SK-N-SH treated with all-trans-retinoic acid at 6 μM for 48 hours (cell line): ENCODE results near the gene PSMC3IP.

Experiments
- ATAC-seq: fragments of 200-7000 bp; cut with Tn5 transposase; 3 replicates; pipeline ENCODE4 v1.9.1; 2020; ENCODE audit warnings: mild to moderate bottlenecking, moderate library complexity
- ARNTL ChIP-seq: fragments of 450-650 bp; formaldehyde crosslinking; IDR thresholded peaks from 2 replicates; pipeline ENCODE4 v1.5.0; 2020; ENCODE audit warnings: low read depth, mild to moderate bottlenecking, moderate library complexity, borderline replicate concordance
- CSDC2 ChIP-seq: fragments of 250-450 bp; sonication (Bioruptor Pico); IDR thresholded peaks from 2 replicates; pipeline ENCODE4 v1.5.0; 2020; ENCODE audit warnings: mild to moderate bottlenecking, moderate library complexity
- ESRRG ChIP-seq: fragments of 250-450 bp; sonication (Bioruptor Pico); IDR thresholded peaks from 2 replicates; pipeline ENCODE4 v1.6.1; 2021; ENCODE audit warnings: mild to moderate bottlenecking
- ISL1 ChIP-seq: fragments of 250-450 bp; sonication (Bioruptor Pico); IDR thresholded peaks from 2 replicates; pipeline ENCODE4 v2.1.2; 2022; ENCODE audit warnings: mild to moderate bottlenecking, moderate library complexity
- OSR1 ChIP-seq: fragments of 250-450 bp; sonication (Bioruptor Pico); IDR thresholded peaks from 2 replicates; pipeline ENCODE4 v1.8.0; 2022; ENCODE audit warnings: moderate library complexity, mild to moderate bottlenecking, inconsistent platforms
- PPARA ChIP-seq: fragments of 250-450 bp; sonication (Bioruptor Pico); IDR thresholded peaks from 2 replicates; pipeline ENCODE4 v1.5.0; 2020; ENCODE audit warnings: mild to moderate bottlenecking, borderline replicate concordance
- RARB ChIP-seq: fragments of 250-450 bp; sonication (Bioruptor Pico); IDR thresholded peaks from 2 replicates; pipeline ENCODE4 v1.8.0; 2021; ENCODE audit warnings: mild to moderate bottlenecking, moderate library complexity
- SNAI2 ChIP-seq: fragments of 250-450 bp; sonication (Bioruptor Pico); IDR thresholded peaks from 2 replicates; pipeline ENCODE4 v1.5.0; 2020; ENCODE audit warnings: mild to moderate bottlenecking, moderate library complexity
- TCF4 ChIP-seq: fragments of 250-450 bp; sonication (Bioruptor Pico); IDR thresholded peaks from 2 replicates; pipeline ENCODE4 v1.8.0; 2021; ENCODE audit warnings: mild to moderate bottlenecking, moderate library complexity, borderline replicate concordance
- TOX ChIP-seq: fragments of 250-450 bp; sonication (Bioruptor Pico); IDR thresholded peaks from 2 replicates; pipeline ENCODE4 v1.8.0; 2021; ENCODE audit warnings: mild to moderate bottlenecking, moderate library complexity, borderline replicate concordance
- ZC3H10 ChIP-seq: fragments of 250-450 bp; sonication (Bioruptor Pico); IDR thresholded peaks from 2 replicates; pipeline ENCODE4 v1.5.1; 2021; ENCODE audit warnings: mild to moderate bottlenecking, moderate library complexity
- ZFP3 ChIP-seq: fragments of 250-450 bp; sonication (Bioruptor Pico); IDR thresholded peaks from 2 replicates; pipeline ENCODE4 v1.5.0; 2020; ENCODE audit warnings: mild to moderate bottlenecking, moderate library complexity
- ZFP30 ChIP-seq: fragments of 450-650 bp; formaldehyde crosslinking; IDR thresholded peaks from 2 replicates; pipeline ENCODE4 v1.5.0; 2022; ENCODE audit warnings: mild to moderate bottlenecking, moderate library complexity
- ZNF565 ChIP-seq: fragments of 450-650 bp; formaldehyde crosslinking; conservative IDR thresholded peaks from 2 replicates; pipeline ENCODE4 v1.5.0; 2020; ENCODE audit warnings: low read depth, mild to moderate bottlenecking, moderate library complexity
- ZNF70 ChIP-seq: fragments of 450-650 bp; formaldehyde crosslinking; IDR thresholded peaks from 2 replicates; pipeline ENCODE4 v1.5.0; 2020; ENCODE audit warnings: mild to moderate bottlenecking, moderate library complexity
- ZNF8 ChIP-seq: fragments of 450-650 bp; formaldehyde crosslinking; IDR thresholded peaks from 2 replicates; pipeline ENCODE4 v1.5.0; 2020; ENCODE audit warnings: mild to moderate bottlenecking, moderate library complexity
- TF ChIP-seq, protein P1 (sequence below): fragments of 250-450 bp; sonication (Bioruptor Pico); IDR thresholded peaks from 2 replicates; pipeline ENCODE4 v1.5.1; 2021; ENCODE audit warnings: mild to moderate bottlenecking, moderate library complexity
- TF ChIP-seq, protein P2 (sequence below): fragments of 250-450 bp; sonication (Bioruptor Pico); IDR thresholded peaks from 2 replicates; pipeline ENCODE4 v1.8.0; 2020; ENCODE audit warnings: mild to moderate bottlenecking, moderate library complexity, borderline replicate concordance
- TF ChIP-seq, protein P3 (sequence below): fragments of 250-450 bp; sonication (Bioruptor Pico); IDR thresholded peaks from 2 replicates; pipeline ENCODE4 v1.5.0; 2020; ENCODE audit warnings: mild to moderate bottlenecking, moderate library complexity
- TF ChIP-seq, protein P4 (sequence below): fragments of 250-450 bp; sonication (Bioruptor Pico); IDR thresholded peaks from 2 replicates; pipeline ENCODE4 v1.5.1; 2020; ENCODE audit warnings: low read depth, mild to moderate bottlenecking, moderate library complexity

The PSMC3IP gene

DNA sequence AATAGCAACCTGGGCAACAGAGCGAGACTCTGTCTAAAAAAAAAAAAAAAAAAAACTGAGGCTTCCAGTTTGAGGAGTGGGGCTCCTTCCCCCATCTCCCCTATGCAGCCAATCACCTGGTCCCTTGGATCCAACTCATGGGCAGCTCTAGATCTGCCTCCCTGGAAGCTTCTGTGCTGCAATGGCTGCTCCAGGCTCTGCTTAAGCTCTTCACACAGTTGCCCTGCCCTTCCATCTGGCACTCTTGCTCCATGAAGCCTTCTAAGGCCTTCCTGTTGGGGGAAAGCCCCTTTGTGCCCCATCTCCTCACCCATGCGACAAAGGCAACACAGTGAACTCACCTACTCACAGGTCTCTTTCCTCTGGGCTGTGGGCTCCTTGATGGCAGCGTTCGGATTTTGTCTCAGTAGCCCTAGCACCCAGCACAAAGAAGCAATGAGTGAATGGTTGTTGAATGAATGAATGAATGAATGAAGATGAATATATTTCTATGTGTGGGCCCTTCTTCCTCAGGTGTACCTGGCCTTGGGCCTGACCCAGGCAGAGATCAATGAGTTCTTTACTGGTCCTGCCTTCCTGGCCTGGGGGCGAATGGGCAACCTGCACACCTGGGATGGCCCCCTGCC is 39.6 kb downstream of the PSMC3IP start:
- TF ChIP-seq, protein P1, sequence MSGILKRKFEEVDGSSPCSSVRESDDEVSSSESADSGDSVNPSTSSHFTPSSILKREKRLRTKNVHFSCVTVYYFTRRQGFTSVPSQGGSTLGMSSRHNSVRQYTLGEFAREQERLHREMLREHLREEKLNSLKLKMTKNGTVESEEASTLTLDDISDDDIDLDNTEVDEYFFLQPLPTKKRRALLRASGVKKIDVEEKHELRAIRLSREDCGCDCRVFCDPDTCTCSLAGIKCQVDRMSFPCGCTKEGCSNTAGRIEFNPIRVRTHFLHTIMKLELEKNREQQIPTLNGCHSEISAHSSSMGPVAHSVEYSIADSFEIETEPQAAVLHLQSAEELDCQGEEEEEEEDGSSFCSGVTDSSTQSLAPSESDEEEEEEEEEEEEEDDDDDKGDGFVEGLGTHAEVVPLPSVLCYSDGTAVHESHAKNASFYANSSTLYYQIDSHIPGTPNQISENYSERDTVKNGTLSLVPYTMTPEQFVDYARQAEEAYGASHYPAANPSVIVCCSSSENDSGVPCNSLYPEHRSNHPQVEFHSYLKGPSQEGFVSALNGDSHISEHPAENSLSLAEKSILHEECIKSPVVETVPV (CRISPR knock-in tag) = no peak
- TF ChIP-seq PPARA (CRISPR knock-in tag) (no peak), TCF4 (CRISPR knock-in tag) (no peak), SNAI2 (CRISPR knock-in tag) (no peak), ZNF8 (CRISPR knock-in tag) (no peak), ZFP30 (CRISPR knock-in tag) (no peak), ESRRG (CRISPR knock-in tag) (no peak), ISL1 (no peak)
- TF ChIP-seq, protein P2, sequence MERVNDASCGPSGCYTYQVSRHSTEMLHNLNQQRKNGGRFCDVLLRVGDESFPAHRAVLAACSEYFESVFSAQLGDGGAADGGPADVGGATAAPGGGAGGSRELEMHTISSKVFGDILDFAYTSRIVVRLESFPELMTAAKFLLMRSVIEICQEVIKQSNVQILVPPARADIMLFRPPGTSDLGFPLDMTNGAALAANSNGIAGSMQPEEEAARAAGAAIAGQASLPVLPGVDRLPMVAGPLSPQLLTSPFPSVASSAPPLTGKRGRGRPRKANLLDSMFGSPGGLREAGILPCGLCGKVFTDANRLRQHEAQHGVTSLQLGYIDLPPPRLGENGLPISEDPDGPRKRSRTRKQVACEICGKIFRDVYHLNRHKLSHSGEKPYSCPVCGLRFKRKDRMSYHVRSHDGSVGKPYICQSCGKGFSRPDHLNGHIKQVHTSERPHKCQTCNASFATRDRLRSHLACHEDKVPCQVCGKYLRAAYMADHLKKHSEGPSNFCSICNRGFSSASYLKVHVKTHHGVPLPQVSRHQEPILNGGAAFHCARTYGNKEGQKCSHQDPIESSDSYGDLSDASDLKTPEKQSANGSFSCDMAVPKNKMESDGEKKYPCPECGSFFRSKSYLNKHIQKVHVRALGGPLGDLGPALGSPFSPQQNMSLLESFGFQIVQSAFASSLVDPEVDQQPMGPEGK (CRISPR knock-in tag) = no peak
- TF ChIP-seq, protein P3, sequence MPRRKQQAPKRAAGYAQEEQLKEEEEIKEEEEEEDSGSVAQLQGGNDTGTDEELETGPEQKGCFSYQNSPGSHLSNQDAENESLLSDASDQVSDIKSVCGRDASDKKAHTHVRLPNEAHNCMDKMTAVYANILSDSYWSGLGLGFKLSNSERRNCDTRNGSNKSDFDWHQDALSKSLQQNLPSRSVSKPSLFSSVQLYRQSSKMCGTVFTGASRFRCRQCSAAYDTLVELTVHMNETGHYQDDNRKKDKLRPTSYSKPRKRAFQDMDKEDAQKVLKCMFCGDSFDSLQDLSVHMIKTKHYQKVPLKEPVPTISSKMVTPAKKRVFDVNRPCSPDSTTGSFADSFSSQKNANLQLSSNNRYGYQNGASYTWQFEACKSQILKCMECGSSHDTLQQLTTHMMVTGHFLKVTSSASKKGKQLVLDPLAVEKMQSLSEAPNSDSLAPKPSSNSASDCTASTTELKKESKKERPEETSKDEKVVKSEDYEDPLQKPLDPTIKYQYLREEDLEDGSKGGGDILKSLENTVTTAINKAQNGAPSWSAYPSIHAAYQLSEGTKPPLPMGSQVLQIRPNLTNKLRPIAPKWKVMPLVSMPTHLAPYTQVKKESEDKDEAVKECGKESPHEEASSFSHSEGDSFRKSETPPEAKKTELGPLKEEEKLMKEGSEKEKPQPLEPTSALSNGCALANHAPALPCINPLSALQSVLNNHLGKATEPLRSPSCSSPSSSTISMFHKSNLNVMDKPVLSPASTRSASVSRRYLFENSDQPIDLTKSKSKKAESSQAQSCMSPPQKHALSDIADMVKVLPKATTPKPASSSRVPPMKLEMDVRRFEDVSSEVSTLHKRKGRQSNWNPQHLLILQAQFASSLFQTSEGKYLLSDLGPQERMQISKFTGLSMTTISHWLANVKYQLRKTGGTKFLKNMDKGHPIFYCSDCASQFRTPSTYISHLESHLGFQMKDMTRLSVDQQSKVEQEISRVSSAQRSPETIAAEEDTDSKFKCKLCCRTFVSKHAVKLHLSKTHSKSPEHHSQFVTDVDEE = no peak
- no peak for ATAC-seq

DNA sequence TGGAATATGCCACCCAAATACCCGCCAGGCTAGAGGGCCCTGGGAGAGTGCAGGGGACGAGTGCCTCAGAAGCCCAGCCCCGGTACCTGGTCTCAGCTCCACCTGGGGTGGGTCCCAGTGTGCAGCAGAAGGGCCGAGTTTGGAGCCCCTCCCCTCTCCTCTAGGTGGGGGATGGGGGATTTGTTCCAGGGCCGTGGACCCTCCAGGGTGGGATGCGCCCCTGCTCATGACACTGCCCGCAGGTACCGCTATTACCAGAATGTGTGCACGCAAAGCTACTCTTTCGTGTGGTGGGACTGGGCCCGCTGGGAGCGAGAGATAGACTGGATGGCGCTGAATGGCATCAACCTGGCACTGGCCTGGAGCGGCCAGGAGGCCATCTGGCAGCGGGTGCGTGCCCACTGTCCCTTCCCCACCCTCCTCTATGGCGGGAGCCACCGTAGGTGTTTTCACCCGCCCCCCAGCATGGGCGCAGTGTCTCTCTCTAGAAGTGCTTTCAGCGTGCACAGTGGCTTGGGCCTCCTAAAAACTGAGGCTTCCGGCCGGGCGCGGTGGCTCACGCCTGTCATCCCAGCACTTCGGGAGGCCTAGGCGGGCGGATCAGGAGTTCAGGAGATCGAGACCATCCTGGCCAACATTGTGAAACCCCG is 40.2 kb downstream of the PSMC3IP start:
- no peak for TF ChIP-seq ZNF565 (CRISPR knock-in tag)
- TF ChIP-seq, protein P3 = no peak
- TF ChIP-seq ARNTL (CRISPR knock-in tag) = no peak
- TF ChIP-seq ZFP30 (CRISPR knock-in tag) = no peak
- no peak for TF ChIP-seq RARB
- no peak for TF ChIP-seq OSR1 (CRISPR knock-in tag)
- TF ChIP-seq TCF4 (CRISPR knock-in tag) = no peak
- no peak for TF ChIP-seq CSDC2
- TF ChIP-seq TOX = no peak
- TF ChIP-seq ZC3H10 (CRISPR knock-in tag) = no peak
- TF ChIP-seq ZFP3 = no peak
- TF ChIP-seq, protein P2 (CRISPR knock-in tag) = no peak
- TF ChIP-seq, protein P4, sequence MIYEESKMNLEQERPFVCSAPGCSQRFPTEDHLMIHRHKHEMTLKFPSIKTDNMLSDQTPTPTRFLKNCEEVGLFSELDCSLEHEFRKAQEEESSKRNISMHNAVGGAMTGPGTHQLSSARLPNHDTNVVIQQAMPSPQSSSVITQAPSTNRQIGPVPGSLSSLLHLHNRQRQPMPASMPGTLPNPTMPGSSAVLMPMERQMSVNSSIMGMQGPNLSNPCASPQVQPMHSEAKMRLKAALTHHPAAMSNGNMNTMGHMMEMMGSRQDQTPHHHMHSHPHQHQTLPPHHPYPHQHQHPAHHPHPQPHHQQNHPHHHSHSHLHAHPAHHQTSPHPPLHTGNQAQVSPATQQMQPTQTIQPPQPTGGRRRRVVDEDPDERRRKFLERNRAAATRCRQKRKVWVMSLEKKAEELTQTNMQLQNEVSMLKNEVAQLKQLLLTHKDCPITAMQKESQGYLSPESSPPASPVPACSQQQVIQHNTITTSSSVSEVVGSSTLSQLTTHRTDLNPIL (CRISPR knock-in tag) = no peak
- TF ChIP-seq ZNF70 = no peak
- TF ChIP-seq ESRRG (CRISPR knock-in tag) = no peak
- ATAC-seq = no peak; the same call in 2 of the 3 replicates
